RWPE2 (cell line): ENCODE results near the gene CCDC191.

Experiments used
- ATAC-seq: fragments of 200-7000 bp; cut with Tn5 transposase; 3 replicates; pipeline ENCODE4 v1.9.1; 2021; ENCODE audit warnings: low read depth
- DNase-seq: peaks from one replicate; pipeline ENCODE4 v3.0.0-alpha.2; 2020; ENCODE audit warnings: low spot score
- H3K27ac ChIP-seq: fragments of 450-650 bp; 2 replicates; pipeline ENCODE4 v1.5.1; 2017; ENCODE audit warnings: mild to moderate bottlenecking; ENCODE audit not compliant: poor library complexity, severe bottlenecking
- H3K27me3 ChIP-seq: fragments of 250-450 bp; sonication (Bioruptor Pico); 2 replicates; pipeline ENCODE4 v1.5.1; 2021; ENCODE audit warnings: mild to moderate bottlenecking, moderate library complexity; ENCODE audit not compliant: insufficient read depth, poor library complexity, severe bottlenecking
- H3K36me3 ChIP-seq: fragments of 250-450 bp; sonication (Bioruptor Pico); 2 replicates; pipeline ENCODE4 v1.5.1; 2020; ENCODE audit warnings: low read depth, mild to moderate bottlenecking, moderate library complexity
- H3K4me1 ChIP-seq: fragments of 250-450 bp; sonication (Bioruptor Pico); 2 replicates; pipeline ENCODE4 v1.5.1; 2021; ENCODE audit warnings: mild to moderate bottlenecking, moderate library complexity; ENCODE audit not compliant: insufficient read depth, poor library complexity, severe bottlenecking
- H3K4me3 ChIP-seq: fragments of 250-450 bp; sonication (Bioruptor Pico); 2 replicates; pipeline ENCODE4 v1.5.1; 2021; ENCODE audit warnings: mild to moderate bottlenecking, moderate library complexity; ENCODE audit not compliant: severe bottlenecking
- H3K9me3 ChIP-seq: fragments of 250-450 bp; sonication (Bioruptor Pico); 2 replicates; pipeline ENCODE4 v1.5.1; 2021; ENCODE audit warnings: mild to moderate bottlenecking, moderate library complexity; ENCODE audit not compliant: severe bottlenecking
- CTCF ChIP-seq: fragments of 450-650 bp; IDR thresholded peaks from one replicate; pipeline ENCODE4 v1.5.1; 2017; ENCODE audit warnings: mild to moderate bottlenecking, moderate library complexity; ENCODE audit not compliant: poor library complexity, severe bottlenecking

Gene CCDC191

GRCh38 chr3:114086356-114086755 is 30.0 kb upstream of the CCDC191 start:
- H3K27me3 ChIP-seq, result no peaks in the 10 kb centered on the region
- H3K36me3 ChIP-seq, result peaks cover 49% of the 10 kb centered on the region
- no peak for TF ChIP-seq CTCF
- DNase-seq (no peak), ATAC-seq (no peak)
- H3K4me3 ChIP-seq, result no peak overlapping the region
- no peak overlapping the region for H3K27ac ChIP-seq
- no peaks in the 10 kb centered on the region for H3K9me3 ChIP-seq
- H3K4me1 ChIP-seq, result no peaks in the 10 kb centered on the region

- ATAC-seq (no peak), DNase-seq (no peak)
- H3K27me3 ChIP-seq, result no peaks in the 10 kb centered on the region
- H3K9me3 ChIP-seq, result no peaks in the 10 kb centered on the region
- no peaks in the 10 kb centered on the region for H3K4me1 ChIP-seq
- no peak overlapping the region for H3K27ac ChIP-seq
- TF ChIP-seq CTCF, result no peak
- peaks cover 82% of the 10 kb centered on the region for H3K36me3 ChIP-seq
- no peak overlapping the region for H3K4me3 ChIP-seq
Measured at GRCh38 chr3:114083112-114083511, 26.8 kb upstream of the CCDC191 start.

DNA sequence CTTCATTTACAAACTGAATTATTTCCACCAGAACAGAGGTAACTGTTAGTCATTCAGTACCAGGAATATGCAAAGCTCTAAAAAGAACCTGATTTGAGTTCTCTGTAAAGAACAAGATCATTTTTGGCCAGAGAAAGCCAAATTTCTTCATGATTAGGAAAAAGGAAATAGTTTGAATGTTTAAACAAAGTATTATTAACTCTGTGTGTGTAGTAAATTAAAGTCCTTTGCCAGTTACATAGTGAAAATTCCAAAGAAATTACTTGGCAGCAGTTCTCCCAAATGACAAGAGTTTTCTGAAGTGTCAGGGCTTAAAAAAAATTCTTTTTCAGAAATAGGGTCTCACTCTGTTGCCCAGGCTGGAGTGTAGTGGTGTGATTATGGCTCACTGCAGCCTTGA is 24.7 kb upstream of the CCDC191 start:
- Histone ChIP-seq H3K4me3 (no peak overlapping the region), H3K4me1 (no peaks in the 10 kb centered on the region), H3K36me3 (peaks cover 86% of the 10 kb centered on the region), H3K9me3 (no peaks in the 10 kb centered on the region), H3K27ac (no peak overlapping the region), H3K27me3 (no peaks in the 10 kb centered on the region)
- DNase-seq, result no peak
- no peak for TF ChIP-seq CTCF
- no peak for ATAC-seq

- no peaks in the 10 kb centered on the region for H3K9me3 ChIP-seq
- ATAC-seq (no peak), DNase-seq (no peak)
- peaks cover 84% of the 10 kb centered on the region for H3K36me3 ChIP-seq
- no peak overlapping the region for H3K27ac ChIP-seq
- no peak overlapping the region for H3K4me3 ChIP-seq
- TF ChIP-seq CTCF, result no peak
- H3K27me3 ChIP-seq, result no peaks in the 10 kb centered on the region
- no peaks in the 10 kb centered on the region for H3K4me1 ChIP-seq
Measured at GRCh38 chr3:114080201-114080600, 23.9 kb upstream of the CCDC191 start.

GRCh38 chr3:114079761-114080160 is 23.4 kb upstream of the CCDC191 start:
- Histone ChIP-seq H3K36me3 (peaks cover 88% of the 10 kb centered on the region), H3K4me3 (no peak overlapping the region), H3K27ac (no peak overlapping the region), H3K9me3 (no peaks in the 10 kb centered on the region), H3K27me3 (no peaks in the 10 kb centered on the region), H3K4me1 (no peaks in the 10 kb centered on the region)
- DNase-seq, result no peak
- TF ChIP-seq CTCF, result no peak
- no peak for ATAC-seq
